HepG2 (cell line): ENCODE data around the gene CHTF8.

Source experiments
- EZH2 ChIP-seq: conservative IDR thresholded peaks from 2 replicates; pipeline ENCODE4 v1.6.1; 2012; ENCODE audit warnings: mild to moderate bottlenecking, low read depth, low read length, moderate library complexity
- FOXC1 ChIP-seq: sonication (generic); formaldehyde crosslinking; IDR thresholded peaks from 2 replicates; pipeline ENCODE4 v1.8.0; 2022; ENCODE audit warnings: mild to moderate bottlenecking, missing genetic modification reagents, borderline replicate concordance
- HNF4G ChIP-seq, 2 experiments: sonication (generic) in 1 of 2; formaldehyde crosslinking in 1 of 2; IDR thresholded peaks; 2 replicates each; pipeline versions ENCODE4 v1.4.0 to v1.6.1; 2011 to 2020; ENCODE audit warnings: borderline replicate concordance in 2 of 2, low read depth in 2 of 2, mild to moderate bottlenecking in 2 of 2, low read length in 1 of 2, missing genetic modification reagents in 1 of 2, moderate library complexity in 1 of 2
- TARDBP ChIP-seq: sonication (generic); formaldehyde crosslinking; IDR thresholded peaks from 2 replicates; pipeline ENCODE4 v1.8.0; 2022; ENCODE audit warnings: mild to moderate bottlenecking, missing genetic modification reagents
- TF ChIP-seq, protein P1 (sequence below): sonication (generic); formaldehyde crosslinking; IDR thresholded peaks from 2 replicates; pipeline ENCODE4 v1.5.0; 2020; ENCODE audit warnings: mild to moderate bottlenecking, missing genetic modification reagents, moderate library complexity

DNA sequence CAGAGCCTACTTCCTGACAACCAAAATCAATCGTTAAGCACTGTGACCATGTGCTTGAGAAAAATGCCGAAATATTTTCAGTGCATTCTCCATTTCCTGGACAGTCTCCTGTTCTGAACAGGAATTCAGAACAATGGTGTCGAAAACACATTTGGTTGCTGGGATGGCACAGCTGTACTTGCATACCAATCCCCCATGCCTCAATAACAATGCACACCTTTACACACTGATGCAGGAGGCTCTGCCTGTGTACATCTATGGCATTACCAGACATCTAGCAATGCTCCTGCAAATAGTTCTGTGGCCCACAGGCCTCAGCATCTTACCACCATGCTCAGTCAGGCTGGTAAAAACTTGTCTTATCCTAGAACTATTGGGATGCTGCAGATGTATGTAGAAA lies 6.2 kb downstream of the CHTF8 start:
- TF ChIP-seq HNF4G (IDR thresholded peaks at IDR 0.05; ENCODE audit: borderline replicate concordance, low read depth, low read length) = no peak
- no peak for TF ChIP-seq HNF4G (CRISPR knock-in tag; IDR thresholded peaks at IDR 0.05; ENCODE audit: borderline replicate concordance, low read depth)
- no peak for TF ChIP-seq FOXC1
- no peak for TF ChIP-seq TARDBP (CRISPR knock-in tag)
- TF ChIP-seq, protein P1, sequence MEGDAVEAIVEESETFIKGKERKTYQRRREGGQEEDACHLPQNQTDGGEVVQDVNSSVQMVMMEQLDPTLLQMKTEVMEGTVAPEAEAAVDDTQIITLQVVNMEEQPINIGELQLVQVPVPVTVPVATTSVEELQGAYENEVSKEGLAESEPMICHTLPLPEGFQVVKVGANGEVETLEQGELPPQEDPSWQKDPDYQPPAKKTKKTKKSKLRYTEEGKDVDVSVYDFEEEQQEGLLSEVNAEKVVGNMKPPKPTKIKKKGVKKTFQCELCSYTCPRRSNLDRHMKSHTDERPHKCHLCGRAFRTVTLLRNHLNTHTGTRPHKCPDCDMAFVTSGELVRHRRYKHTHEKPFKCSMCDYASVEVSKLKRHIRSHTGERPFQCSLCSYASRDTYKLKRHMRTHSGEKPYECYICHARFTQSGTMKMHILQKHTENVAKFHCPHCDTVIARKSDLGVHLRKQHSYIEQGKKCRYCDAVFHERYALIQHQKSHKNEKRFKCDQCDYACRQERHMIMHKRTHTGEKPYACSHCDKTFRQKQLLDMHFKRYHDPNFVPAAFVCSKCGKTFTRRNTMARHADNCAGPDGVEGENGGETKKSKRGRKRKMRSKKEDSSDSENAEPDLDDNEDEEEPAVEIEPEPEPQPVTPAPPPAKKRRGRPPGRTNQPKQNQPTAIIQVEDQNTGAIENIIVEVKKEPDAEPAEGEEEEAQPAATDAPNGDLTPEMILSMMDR = no peak
- TF ChIP-seq EZH2 = no peak
